Neuronal stem cell (in vitro differentiated cells): ENCODE results near the gene PEDS1.

Source experiments
- DNase-seq: peaks from one replicate; pipeline ENCODE4 v3.0.0-alpha.2; 2013; ENCODE audit warnings: low spot score
- H2AFZ ChIP-seq: one replicate; pipeline ENCODE4 v1.6.1; 2013; ENCODE audit warnings: mild to moderate bottlenecking, low read length, inconsistent platforms
- H2AK5ac ChIP-seq: 2 replicates; pipeline ENCODE4 v1.6.1; 2013; ENCODE audit warnings: low read depth, mild to moderate bottlenecking, inconsistent platforms, low read length, moderate library complexity, mixed read lengths
- H2BK120ac ChIP-seq: 2 replicates; pipeline ENCODE4 v1.6.1; 2013; ENCODE audit warnings: low read depth, mild to moderate bottlenecking, inconsistent platforms, low read length, moderate library complexity, mixed read lengths
- H2BK12ac ChIP-seq: one replicate; pipeline ENCODE4 v1.6.1; 2013; ENCODE audit warnings: low read length, inconsistent platforms
- H2BK15ac ChIP-seq: 2 replicates; pipeline ENCODE4 v1.6.1; 2013; ENCODE audit warnings: mild to moderate bottlenecking, low read length, inconsistent platforms, mixed read lengths
- H2BK5ac ChIP-seq: one replicate; pipeline ENCODE4 v1.6.1; 2013; ENCODE audit warnings: inconsistent platforms, mild to moderate bottlenecking, low read length, moderate library complexity
- H3K14ac ChIP-seq: one replicate; pipeline ENCODE4 v1.6.1; 2013; ENCODE audit warnings: low read length, inconsistent platforms
- H3K18ac ChIP-seq: 2 replicates; pipeline ENCODE4 v1.6.1; 2013; ENCODE audit warnings: low read length, inconsistent platforms
- H3K23ac ChIP-seq: 2 replicates; pipeline ENCODE4 v1.6.1; 2013; ENCODE audit warnings: low read depth, mild to moderate bottlenecking, mixed read lengths, low read length, inconsistent platforms; ENCODE audit not compliant: poor library complexity
- H3K27ac ChIP-seq: replicated peaks from 3 replicates; pipeline ENCODE4 v1.5.1; 2013; ENCODE audit warnings: low read length, inconsistent platforms
- H3K27me3 ChIP-seq, 3 experiments: 2 replicates each; pipeline ENCODE4 v1.6.1; 2013; ENCODE audit warnings: low read length in 3 of 3, mild to moderate bottlenecking in 2 of 3, inconsistent platforms in 1 of 3, low read depth in 1 of 3, mixed read lengths in 1 of 3, moderate library complexity in 1 of 3; ENCODE audit not compliant: control insufficient read depth in 3 of 3, insufficient read depth in 3 of 3
- H3K36me3 ChIP-seq, 2 donors: replicated peaks in 1 of 2; 2 replicates each; pipeline ENCODE4 v1.6.1; 2013; ENCODE audit warnings: low read length in 2 of 2; ENCODE audit not compliant: control insufficient read depth in 2 of 2, insufficient read depth in 2 of 2
- H3K4ac ChIP-seq: 2 replicates; pipeline ENCODE4 v1.6.1; 2013; ENCODE audit warnings: inconsistent platforms, mild to moderate bottlenecking, low read length, moderate library complexity
- H3K4me1 ChIP-seq, 2 donors: 1 replicate in 1 of 2; 2 replicates in 1 of 2; pipeline ENCODE4 v1.6.1; 2013; ENCODE audit warnings: low read length in 2 of 2, low read depth in 1 of 2; ENCODE audit not compliant: control insufficient read depth in 2 of 2, insufficient read depth in 1 of 2
- H3K4me2 ChIP-seq: one replicate; pipeline ENCODE4 v1.6.1; 2013; ENCODE audit warnings: mild to moderate bottlenecking, low read length, inconsistent platforms; ENCODE audit not compliant: insufficient read depth, poor library complexity, severe bottlenecking
- H3K4me3 ChIP-seq, 2 donors: 2 replicates each; pipeline ENCODE4 v1.5.1; 2013; ENCODE audit warnings: low read length in 2 of 2, mild to moderate bottlenecking in 2 of 2, inconsistent platforms in 1 of 2, moderate library complexity in 1 of 2
- H3K79me1 ChIP-seq: one replicate; pipeline ENCODE4 v1.6.1; 2013; ENCODE audit warnings: low read depth, mild to moderate bottlenecking, inconsistent platforms, low read length, moderate library complexity
- H3K9ac ChIP-seq: one replicate; pipeline ENCODE4 v1.6.1; 2013; ENCODE audit warnings: mild to moderate bottlenecking, low read depth, low read length, inconsistent platforms; ENCODE audit not compliant: poor library complexity
- H3K9me3 ChIP-seq, 2 donors: replicated peaks in 1 of 2; 2 replicates each; pipeline versions ENCODE3 to v1.6.1; 2013; ENCODE audit warnings: low read length in 2 of 2, mild to moderate bottlenecking in 2 of 2, inconsistent platforms in 1 of 2, low read depth in 1 of 2, mixed read lengths in 1 of 2, moderate library complexity in 1 of 2; ENCODE audit not compliant: control insufficient read depth in 2 of 2, insufficient read depth in 1 of 2
- H4K8ac ChIP-seq: one replicate; pipeline ENCODE4 v1.6.1; 2013; ENCODE audit warnings: low read depth, mild to moderate bottlenecking, inconsistent platforms, low read length, moderate library complexity
- H4K91ac ChIP-seq: one replicate; pipeline ENCODE4 v1.6.1; 2013; ENCODE audit warnings: low read length, low read depth, mild to moderate bottlenecking, inconsistent platforms; ENCODE audit not compliant: poor library complexity
- WGBS, 2 donors: extraction: QIAGEN DNeasy Blood & Tissue Kit; methylation state at CpG; one replicate each; pipeline ENCODE4 v1.1.7; 2013; ENCODE audit warnings: missing lambda C conversion rate in 2 of 2, mixed read lengths in 1 of 2; ENCODE audit not compliant: insufficient read length in 2 of 2, insufficient replicate concordance in 1 of 2; ENCODE audit errors: extremely low coverage in 2 of 2; 5-methylcytosine and 5-hydroxymethylcytosine counted together

The PEDS1 gene

GRCh38 chr20:50191544-50192363, 38.2 kb upstream of the PEDS1 start:
- Histone ChIP-seq H3K14ac (peak overlapping the region; percentile 63), H3K27me3 (peaks cover 0 to 30% (median 3%) of the 10 kb centered on the region in 3 experiments), H2BK5ac (no peak overlapping the region), H3K4me3 (peak overlapping the region; percentile 69 to 83), H2BK120ac (no peak overlapping the region), H3K79me1 (peaks cover 1% of the 10 kb centered on the region), H3K23ac (peak overlapping the region; percentile 90), H3K4ac (no peak overlapping the region), H3K4me2 (peak overlapping the region; percentile 99), H2BK15ac (peak overlapping the region; percentile 56), H4K8ac (no peak overlapping the region), H3K18ac (peak overlapping the region; percentile 84), H3K9me3 (peaks cover 0 to 2% of the 10 kb centered on the region in 2 donors), H2AFZ (peak overlapping the region; percentile 96), H3K9ac (peak overlapping the region; percentile 89), H3K27ac (no peak overlapping the region), H2BK12ac (no peak overlapping the region), H3K4me1 (peaks cover 10 to 13% of the 10 kb centered on the region in 2 donors), H4K91ac (no peak overlapping the region), H3K36me3 (no peaks in the 10 kb centered on the region), H2AK5ac (peak overlapping the region; percentile 40)
- DNase-seq = peak; percentile 54
- WGBS, 2 donors = no CpG with 5 or more reads among the region's 96 CpGs

GRCh38 chr20:50191065-50191543, 37.6 kb upstream of the PEDS1 start:
- Histone ChIP-seq H3K4me3 (peak overlapping the region; percentile 69 to 83), H3K18ac (peak overlapping the region; percentile 78)

GRCh38 chr20:50190251-50191064, 36.9 kb upstream of the PEDS1 start, which contains the start of gene CEBPB:
TSS of gene CEBPB (plus strand) at chr20:50190830. CDS start at chr20:50191034, 204 bp downstream.
- H3K27me3 ChIP-seq = peaks cover 0 to 32% (median 3%) of the 10 kb centered on the region in 3 experiments
- peak; percentile 86 for DNase-seq
- H2AK5ac ChIP-seq = peak within 1 kb of the TSS; percentile 40
- H3K4me1 ChIP-seq = peaks cover 10 to 13% of the 10 kb centered on the region in 2 donors
- WGBS, 2 donors = no CpG with 5 or more reads among the region's 89 CpGs
- peaks cover 0 to 2% of the 10 kb centered on the region in 2 donors for H3K9me3 ChIP-seq
- H3K9ac ChIP-seq = peak within 1 kb of the TSS; percentile 89
- peaks cover 1% of the 10 kb centered on the region for H3K79me1 ChIP-seq
- peak within 1 kb of the TSS; percentile 25 for H4K8ac ChIP-seq
- no peak within 1 kb of the TSS for H4K91ac ChIP-seq
- peak within 1 kb of the TSS; percentile 56 for H2BK15ac ChIP-seq
- peak within 1 kb of the TSS; percentile 94 for H3K23ac ChIP-seq
- no peak within 1 kb of the TSS for H3K4ac ChIP-seq
- H3K18ac ChIP-seq = peak within 1 kb of the TSS; percentile 84
- H3K4me3 ChIP-seq = peak within 1 kb of the TSS; percentile 69 to 83
- no peak within 1 kb of the TSS for H3K27ac ChIP-seq
- no peaks in the 10 kb centered on the region for H3K36me3 ChIP-seq
- H2BK12ac ChIP-seq = no peak within 1 kb of the TSS
- no peak within 1 kb of the TSS for H2BK120ac ChIP-seq
- peak within 1 kb of the TSS; percentile 96 for H2AFZ ChIP-seq
- peak within 1 kb of the TSS; percentile 63 for H3K14ac ChIP-seq
- H3K4me2 ChIP-seq = peak within 1 kb of the TSS; percentile 99
- no peak within 1 kb of the TSS for H2BK5ac ChIP-seq

More at GRCh38 chr20:50191065-50191543, 37.6 kb upstream of the PEDS1 start:
- Histone ChIP-seq H2AFZ (peak overlapping the region; percentile 96), H3K36me3 (no peaks in the 10 kb centered on the region), H3K9me3 (peaks cover 0 to 2% of the 10 kb centered on the region in 2 donors), H3K4me2 (peak overlapping the region; percentile 99), H3K79me1 (peaks cover 1% of the 10 kb centered on the region), H3K4me1 (peaks cover 10 to 13% of the 10 kb centered on the region in 2 donors), H3K27ac (no peak overlapping the region), H2BK120ac (no peak overlapping the region), H2AK5ac (no peak overlapping the region), H2BK5ac (no peak overlapping the region), H2BK12ac (no peak overlapping the region), H3K14ac (no peak overlapping the region), H3K27me3 (peaks cover 0 to 30% (median 3%) of the 10 kb centered on the region in 3 experiments), H4K8ac (no peak overlapping the region), H4K91ac (no peak overlapping the region), H3K23ac (peak overlapping the region; percentile 94), H3K9ac (peak overlapping the region; percentile 34), H3K4ac (no peak overlapping the region), H2BK15ac (no peak overlapping the region)
- no CpG with 5 or more reads among the region's 69 CpGs for WGBS, 2 donors
- DNase-seq = no peak
